Small intestine (tissue), 7 donors: ENCODE measurements around the gene FBLL1. TPM values are rescaled to one million over a fixed set of nuclear protein-coding genes. Genes with fewer than 3 reads are reported as not detected.
"Not testable (repeated sequence)": the region's sequence is repeated elsewhere in the genome, so short reads cannot be mapped to it uniquely, and the experiment has no call there.

Experiments used
- DNase-seq, 2 donors: peaks; one replicate each; pipeline versions ENCODE4 v3.0.0 to v3.0.0-alpha.2; 2013
- FAIRE-seq: peaks from 2 replicates; lab custom pipeline; 2012; peaks lifted over from hg19 to GRCh38; lab: Jason Lieb, UNC
- H3K27ac ChIP-seq, 3 donors: one replicate each; pipeline ENCODE4 v1.5.1; 2013; ENCODE audit warnings: low read length in 2 of 3, mild to moderate bottlenecking in 2 of 3, control low read depth in 1 of 3, inconsistent platforms in 1 of 3, low read depth in 1 of 3, moderate library complexity in 1 of 3
- H3K27me3 ChIP-seq, 3 donors: one replicate each; pipeline ENCODE4 v1.6.1; 2013; ENCODE audit warnings: low read length in 3 of 3, inconsistent platforms in 1 of 3; ENCODE audit not compliant: control insufficient read depth in 3 of 3, insufficient read depth in 3 of 3
- H3K36me3 ChIP-seq, 3 donors: one replicate each; pipeline ENCODE4 v1.6.1; 2013; ENCODE audit warnings: low read length in 3 of 3, inconsistent platforms in 1 of 3, low read depth in 1 of 3, mild to moderate bottlenecking in 1 of 3, moderate library complexity in 1 of 3; ENCODE audit not compliant: control insufficient read depth in 3 of 3, insufficient read depth in 2 of 3
- H3K4me1 ChIP-seq, 3 donors: one replicate each; pipeline ENCODE4 v1.6.1; 2013; ENCODE audit warnings: low read length in 2 of 3, inconsistent platforms in 1 of 3, low read depth in 1 of 3, mild to moderate bottlenecking in 1 of 3, moderate library complexity in 1 of 3; ENCODE audit not compliant: control insufficient read depth in 3 of 3, insufficient read depth in 2 of 3
- H3K4me3 ChIP-seq, 3 donors: one replicate each; pipeline ENCODE4 v1.5.1; 2013; ENCODE audit warnings: low read length in 3 of 3, control low read depth in 1 of 3, inconsistent platforms in 1 of 3, low read depth in 1 of 3, mild to moderate bottlenecking in 1 of 3, moderate library complexity in 1 of 3
- H3K9me3 ChIP-seq, 2 donors: one replicate each; pipeline ENCODE4 v1.6.1; 2013; ENCODE audit warnings: low read depth in 1 of 2, low read length in 1 of 2; ENCODE audit not compliant: control insufficient read depth in 2 of 2, insufficient read depth in 1 of 2
- WGBS, 3 donors: extraction: QIAGEN DNeasy Blood & Tissue Kit; methylation state at CpG; one replicate each; pipeline ENCODE4 v1.1.7; 2013; 5-methylcytosine and 5-hydroxymethylcytosine counted together
- polyA plus RNA-seq, 4 donors: library from polyadenylated mRNA; stranded (reverse) in 3 of 4; unstranded in 1 of 4; fragments of 200-250 nt in 3 of 4; fragments of 120-200 nt in 1 of 4; gene quantifications; one replicate each; pipeline versions ENCODE4 v1.2.1 to v1.2.3, GENCODE V29; 2013
- donor health status: healthy with polysubstance abuse.
- donor health status: control.
- donor health status: control.
- donor health status: Bipolar disorder and iron deficiency.
- donor health status: healthy.

FBLL1 gene
- polyA plus RNA-seq, 4 donors = 0.45 to 1.9 (median 1.5) TPM

- Histone ChIP-seq H3K36me3 (peaks cover 6 to 16% (median 16%) of the 10 kb centered on the region in 3 donors), H3K27ac (peak overlapping the region in 2 of 3 donors; percentile 24 to 82), H3K9me3 (no peaks in the 10 kb centered on the region), H3K4me3 (no peak overlapping the region), H3K27me3 (no peaks in the 10 kb centered on the region), H3K4me1 (peaks cover 0 to 9% (median 0%) of the 10 kb centered on the region in 3 donors)
- FAIRE-seq = no peak
- peak; percentile 54 to 68 for DNase-seq
- 17 to 50% (median 33%) methylated on average over 2 of the region's 2 CpGs for WGBS, 3 donors
These were observed 33.2 kb downstream of the FBLL1 start for GRCh38 chr5:168562279-168562678.

GRCh38 chr5:168563959-168564358, 34.9 kb downstream of the FBLL1 start:
- no peaks in the 10 kb centered on the region for H3K27me3 ChIP-seq
- H3K27ac ChIP-seq = no peak overlapping the region
- DNase-seq = no peak
- H3K9me3 ChIP-seq = no peaks in the 10 kb centered on the region
- H3K36me3 ChIP-seq = peaks cover 2 to 15% (median 8%) of the 10 kb centered on the region in 3 donors
- WGBS, 3 donors = 87 to 91% (median 90%) methylated on average over 1 of the region's 1 CpG
- H3K4me1 ChIP-seq = peaks cover 0 to 9% (median 0%) of the 10 kb centered on the region in 3 donors
- H3K4me3 ChIP-seq = no peak overlapping the region
- FAIRE-seq = no peak

- Histone ChIP-seq H3K36me3 (peaks cover 0 to 13% (median 10%) of the 10 kb centered on the region in 3 donors), H3K9me3 (no peaks in the 10 kb centered on the region), H3K27ac (no peak overlapping the region), H3K4me1 (no peaks in the 10 kb centered on the region), H3K4me3 (no peak overlapping the region), H3K27me3 (no peaks in the 10 kb centered on the region)
- DNase-seq (no peak), FAIRE-seq (no peak)
- 92 to 98% (median 97%) methylated on average over 6 of the region's 6 CpGs for WGBS, 3 donors
These were observed 39.6 kb downstream of the FBLL1 start for GRCh38 chr5:168568738-168569137.

- Histone ChIP-seq H3K4me3 (no peak overlapping the region), H3K4me1 (no peaks in the 10 kb centered on the region), H3K27me3 (no peaks in the 10 kb centered on the region), H3K9me3 (peaks cover 0 to 3% of the 10 kb centered on the region in 2 donors), H3K36me3 (peaks cover 0 to 15% (median 9%) of the 10 kb centered on the region in 3 donors), H3K27ac (no peak overlapping the region)
- 86 to 88% (median 86%) methylated on average over 11 of the region's 11 CpGs for WGBS, 3 donors
- DNase-seq = peak in 1 of 2 donors; percentile 22
- FAIRE-seq = no peak
These were observed 41.6 kb downstream of the FBLL1 start for GRCh38 chr5:168570490-168571328.

- not testable (repeated sequence) for H3K4me3 ChIP-seq, H3K27ac ChIP-seq, H3K27me3 ChIP-seq, H3K9me3 ChIP-seq, FAIRE-seq, DNase-seq
- 30 to 61% (median 40%) methylated on average over 1 of the region's 3 CpGs for WGBS, 3 donors
- Histone ChIP-seq H3K4me1 (peaks cover 0 to 11% (median 5%) of the 10 kb centered on the region in 3 donors), H3K36me3 (peaks cover 0 to 15% (median 0%) of the 10 kb centered on the region in 3 donors)
These were observed 44.6 kb downstream of the FBLL1 start for GRCh38 chr5:168573663-168574062.

GRCh38 chr5:168574156-168574555, 45.1 kb downstream of the FBLL1 start:
- not testable (repeated sequence) for H3K9me3 ChIP-seq, H3K27ac ChIP-seq, DNase-seq, H3K27me3 ChIP-seq, H3K4me3 ChIP-seq, FAIRE-seq
- H3K36me3 ChIP-seq = peaks cover 0 to 15% (median 0%) of the 10 kb centered on the region in 3 donors
- peaks cover 0 to 11% (median 5%) of the 10 kb centered on the region in 3 donors for H3K4me1 ChIP-seq
- WGBS, 3 donors = 92 to 100% (median 95%) methylated on average over 1 of the region's 1 CpG

- DNase-seq = no peak
- WGBS, 3 donors = 84 to 90% (median 88%) methylated on average over 7 of the region's 7 CpGs
- Histone ChIP-seq H3K4me1 (peaks cover 3 to 17% (median 7%) of the 10 kb centered on the region in 3 donors), H3K27ac (peak overlapping the region in 1 of 3 donors; percentile 49), H3K4me3 (no peak overlapping the region), H3K9me3 (peaks cover 0 to 3% of the 10 kb centered on the region in 2 donors), H3K36me3 (peaks cover 0 to 11% (median 0%) of the 10 kb centered on the region in 3 donors), H3K27me3 (no peaks in the 10 kb centered on the region)
- no peak for FAIRE-seq
These were observed 46.6 kb downstream of the FBLL1 start for GRCh38 chr5:168575391-168576372.

GRCh38 chr5:168578006-168578405, 48.9 kb downstream of the FBLL1 start:
- no peaks in the 10 kb centered on the region for H3K27me3 ChIP-seq
- H3K9me3 ChIP-seq = peaks cover 0 to 3% of the 10 kb centered on the region in 2 donors
- H3K4me1 ChIP-seq = peaks cover 4 to 17% (median 7%) of the 10 kb centered on the region in 3 donors
- WGBS, 3 donors = 4 to 21% (median 5%) methylated on average over 3 of the region's 3 CpGs
- DNase-seq (peak; percentile 69 to 77), FAIRE-seq (no peak)
- H3K4me3 ChIP-seq = peak overlapping the region; percentile 69 to 90 (median 77)
- peaks cover 0 to 11% (median 0%) of the 10 kb centered on the region in 3 donors for H3K36me3 ChIP-seq
- peak overlapping the region in 2 of 3 donors; percentile 68 to 95 for H3K27ac ChIP-seq
